GM19025 (cell line): ENCODE data around the gene NR1H2.

Experiments used
- ATAC-seq: cut with Tn5 transposase; IDR thresholded peaks from one replicate; pipeline ENCODE4 v1.9.1; 2021; ENCODE audit warnings: mild to moderate bottlenecking, low read depth, moderate library complexity; ENCODE audit not compliant: unreplicated experiment

The NR1H2 gene

GRCh38 chr19:50420127-50420526 lies 43.9 kb downstream of the NR1H2 start:
- ATAC-seq = no peak

- no peak for ATAC-seq
Measured at GRCh38 chr19:50420808-50421207, 44.6 kb downstream of the NR1H2 start.

- ATAC-seq = no peak
Measured at GRCh38 chr19:50422397-50423278, 46.4 kb downstream of the NR1H2 start.

GRCh38 chr19:50423279-50424113 lies 47.2 kb downstream of the NR1H2 start:
- ATAC-seq = no peak

GRCh38 chr19:50425581-50425980 lies 49.3 kb downstream of the NR1H2 start:
- ATAC-seq = no peak

GRCh38 chr19:50427318-50427925 lies 51.2 kb downstream of the NR1H2 start:
- no peak for ATAC-seq

- ATAC-seq = no peak
Measured at GRCh38 chr19:50427997-50428425, 51.8 kb downstream of the NR1H2 start.

- no peak for ATAC-seq
Measured at GRCh38 chr19:50428772-50429463, 52.7 kb downstream of the NR1H2 start.

- ATAC-seq = no peak
Measured at GRCh38 chr19:50430888-50431342, 54.7 kb downstream of the NR1H2 start.

GRCh38 chr19:50431343-50432220 lies 55.3 kb downstream of the NR1H2 start:
- peak; percentile 74 for ATAC-seq

- ATAC-seq = no peak
Measured at GRCh38 chr19:50432221-50433028, 56.2 kb downstream of the NR1H2 start, which contains the start of gene MYBPC2. TSS of gene MYBPC2 (plus strand) at chr19:50432892. CDS start at chr19:50432954, 62 bp downstream.
